HG03442 (cell line): ENCODE measurements around the gene UMAD1.
A peak's percentile ranks its signal among the peaks of the same experiment; 100 is the strongest.

Source experiments
- ATAC-seq: cut with Tn5 transposase; IDR thresholded peaks from one replicate; pipeline ENCODE4 v1.9.1; 2021; ENCODE audit warnings: mild to moderate bottlenecking, moderate library complexity; ENCODE audit not compliant: unreplicated experiment

The UMAD1 gene

DNA sequence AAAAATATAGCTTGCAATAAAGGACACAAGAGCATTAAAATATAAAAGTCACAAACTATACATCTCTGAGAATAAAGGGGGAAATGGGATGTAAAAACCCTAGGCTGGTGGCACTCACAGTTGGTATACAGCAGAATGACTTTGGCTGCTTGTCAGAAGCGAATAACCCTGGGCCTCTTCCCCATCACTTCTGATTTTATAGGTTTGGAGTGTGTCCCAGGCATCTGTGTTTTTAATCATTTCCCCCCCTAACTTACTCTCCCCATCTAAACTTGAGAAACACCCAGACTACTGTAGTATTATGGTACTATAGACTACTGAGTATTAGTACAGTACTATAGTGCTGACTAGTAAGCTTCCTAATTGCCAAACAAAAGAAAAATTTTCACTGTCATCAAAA is 79.6 kb downstream of the UMAD1 start:
- no peak for ATAC-seq

DNA sequence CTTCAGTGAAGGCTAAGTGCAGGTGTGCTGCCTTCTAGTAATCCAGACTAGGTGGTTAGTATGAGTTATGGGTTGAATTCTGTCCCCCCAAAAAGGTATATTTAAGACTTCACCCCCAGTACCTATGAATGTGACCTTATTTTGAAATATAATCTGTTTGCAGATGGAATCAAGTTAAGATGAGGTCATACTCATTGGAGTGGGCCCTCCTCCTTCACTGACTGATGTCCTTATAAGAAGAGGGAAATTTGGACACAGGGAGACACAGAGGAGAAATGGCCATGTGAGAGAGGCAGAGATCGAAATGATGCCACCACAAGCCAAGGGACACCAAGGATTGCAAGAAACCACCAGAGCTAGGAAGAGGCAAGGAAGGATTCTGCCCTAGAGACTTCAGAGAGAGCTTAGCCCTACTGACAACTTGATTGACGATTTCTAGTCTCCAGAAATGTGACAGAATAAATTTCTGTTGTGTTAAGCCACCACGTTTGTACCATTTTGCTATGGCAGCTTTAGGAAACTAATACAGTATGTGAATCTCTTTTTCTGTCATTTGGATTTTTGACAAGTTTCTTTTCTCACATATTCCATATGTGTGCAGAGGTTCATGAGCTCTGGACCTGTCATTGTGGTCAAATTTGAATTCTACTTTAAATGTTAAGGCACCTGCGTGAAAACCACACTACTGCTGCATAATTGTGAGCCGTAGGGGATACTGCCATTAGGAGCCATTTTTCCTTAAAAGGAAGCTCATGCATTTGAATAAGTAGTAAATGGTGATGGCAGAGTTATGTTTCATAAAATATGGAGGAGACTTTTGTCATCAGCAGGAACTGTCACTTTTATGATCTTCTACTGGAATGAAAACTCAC is 80.4 kb downstream of the UMAD1 start:
- ATAC-seq = no peak

DNA sequence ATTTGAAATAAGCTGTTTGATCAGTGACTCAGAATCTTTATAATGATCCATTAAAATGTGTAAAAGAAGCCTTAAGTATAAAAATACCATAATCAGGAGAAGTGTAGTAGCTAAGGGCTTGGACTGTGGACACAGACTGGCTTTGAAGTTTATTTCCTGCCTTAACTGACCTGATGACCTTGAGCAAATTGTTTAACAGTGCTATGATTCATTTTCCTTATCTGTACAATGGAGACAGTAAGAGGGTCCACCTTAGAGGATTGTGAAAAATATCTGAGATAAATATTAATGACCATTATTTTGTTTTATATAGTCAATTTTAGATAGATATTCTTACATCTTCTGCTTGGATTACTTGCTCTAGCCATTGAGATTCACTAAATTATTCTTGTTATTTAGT is 91.2 kb downstream of the UMAD1 start:
- ATAC-seq = no peak

DNA sequence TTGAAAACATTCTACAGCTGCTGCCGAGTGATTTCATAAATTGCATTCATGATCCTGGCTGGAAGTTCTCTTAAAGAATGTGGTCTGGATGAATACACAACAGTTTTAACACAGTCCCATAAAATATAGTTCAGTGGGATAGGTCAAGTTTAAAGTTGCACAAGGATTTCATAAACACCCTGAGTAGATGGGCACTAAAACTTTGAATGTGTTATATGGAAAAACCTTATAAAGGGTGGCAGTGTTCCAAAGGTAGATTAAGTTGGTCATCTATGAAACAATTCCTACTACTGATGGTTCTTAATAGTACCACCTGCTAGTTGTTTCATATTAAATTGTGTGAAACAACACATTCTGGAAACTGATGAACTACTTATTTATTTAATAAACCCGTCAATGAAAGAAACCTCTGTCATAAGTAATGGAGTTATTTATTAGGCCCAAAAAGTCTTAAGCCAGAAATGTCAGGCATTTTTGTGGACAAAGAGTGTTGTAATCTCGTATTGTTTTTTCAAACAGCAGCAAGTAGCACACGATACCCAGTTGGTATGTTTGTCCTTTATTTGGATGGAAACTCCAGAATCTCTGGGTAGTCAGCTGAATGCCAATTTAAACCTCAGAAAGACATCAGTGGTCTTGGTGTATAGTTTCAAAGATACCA is 92.2 kb downstream of the UMAD1 start:
- ATAC-seq = no peak

DNA sequence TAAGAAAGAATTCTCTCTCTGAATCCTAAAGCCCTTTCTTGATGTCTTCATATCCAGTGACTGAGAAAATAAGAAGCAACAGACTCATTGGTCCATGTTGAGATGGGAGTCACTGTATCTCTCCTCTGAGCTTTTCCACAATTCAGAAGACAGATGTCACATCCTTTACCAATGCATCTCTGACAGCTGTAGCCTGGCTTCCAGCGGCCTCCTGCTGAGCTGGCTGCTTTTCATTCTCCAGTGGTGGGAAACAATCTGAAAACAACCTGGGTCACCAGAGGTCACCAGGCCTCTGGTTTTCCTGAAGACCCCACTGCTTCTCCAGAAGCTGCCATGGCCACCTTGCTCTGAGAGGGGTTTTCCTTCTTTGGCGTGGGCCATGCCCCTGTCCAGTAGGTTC is 96.1 kb downstream of the UMAD1 start:
- no peak for ATAC-seq

DNA sequence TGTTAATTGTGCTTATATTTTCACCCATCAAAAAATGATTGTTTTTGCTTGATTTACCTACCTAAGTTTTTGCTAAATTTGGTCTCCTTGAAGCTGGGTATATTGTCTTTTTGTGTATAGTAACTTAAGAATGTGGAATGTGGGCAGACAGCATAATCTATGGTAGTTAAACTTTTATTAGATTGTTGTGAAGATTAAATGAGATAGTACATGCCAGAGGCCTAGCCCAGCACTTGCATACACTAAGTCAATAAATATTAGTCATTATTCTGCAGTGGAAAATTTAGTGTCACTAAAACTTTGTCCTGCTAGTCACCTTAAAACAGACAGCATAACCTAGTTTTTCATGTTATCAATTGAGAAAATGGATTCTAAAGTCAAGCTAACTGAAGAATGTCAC is 97.1 kb downstream of the UMAD1 start:
- no peak for ATAC-seq

DNA sequence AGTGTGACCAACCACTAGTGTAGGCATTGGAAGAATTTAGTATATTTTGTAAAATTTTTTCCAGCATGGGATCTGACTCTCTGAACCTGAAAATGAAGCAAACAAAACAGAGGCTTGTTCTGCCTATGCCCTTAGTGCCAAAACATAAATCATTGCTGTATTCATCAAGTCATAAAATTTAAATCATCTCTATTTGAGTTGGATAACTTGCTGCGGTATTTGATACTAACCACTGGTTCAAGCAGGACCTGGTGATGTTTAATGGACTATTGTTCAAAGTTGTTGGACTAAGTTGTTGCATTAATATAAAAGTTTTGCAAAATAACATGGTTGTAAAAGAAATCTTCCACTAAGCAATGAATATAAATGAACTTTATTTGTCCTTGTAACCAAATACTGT is 97.6 kb downstream of the UMAD1 start:
- ATAC-seq = no peak

DNA sequence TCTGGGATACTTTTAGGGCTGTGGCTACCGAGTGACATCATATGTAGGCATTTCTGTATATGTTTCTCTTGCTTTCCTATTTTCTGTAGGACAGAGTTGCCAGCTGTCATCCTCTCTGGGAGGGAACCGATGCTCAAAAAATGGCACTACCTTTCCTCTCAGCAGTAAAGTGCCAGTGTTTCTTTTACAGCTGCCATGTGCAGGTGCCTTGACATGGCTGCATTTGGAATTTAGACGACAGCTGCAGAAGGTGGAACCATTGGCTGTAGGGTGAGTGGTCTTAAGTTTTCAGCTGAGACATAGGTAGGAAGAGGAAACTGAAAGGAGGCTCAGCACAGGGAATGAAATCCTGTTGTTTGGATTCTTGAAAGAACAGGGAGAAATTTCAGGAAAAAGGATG is 98.1 kb downstream of the UMAD1 start:
- ATAC-seq = no peak

DNA sequence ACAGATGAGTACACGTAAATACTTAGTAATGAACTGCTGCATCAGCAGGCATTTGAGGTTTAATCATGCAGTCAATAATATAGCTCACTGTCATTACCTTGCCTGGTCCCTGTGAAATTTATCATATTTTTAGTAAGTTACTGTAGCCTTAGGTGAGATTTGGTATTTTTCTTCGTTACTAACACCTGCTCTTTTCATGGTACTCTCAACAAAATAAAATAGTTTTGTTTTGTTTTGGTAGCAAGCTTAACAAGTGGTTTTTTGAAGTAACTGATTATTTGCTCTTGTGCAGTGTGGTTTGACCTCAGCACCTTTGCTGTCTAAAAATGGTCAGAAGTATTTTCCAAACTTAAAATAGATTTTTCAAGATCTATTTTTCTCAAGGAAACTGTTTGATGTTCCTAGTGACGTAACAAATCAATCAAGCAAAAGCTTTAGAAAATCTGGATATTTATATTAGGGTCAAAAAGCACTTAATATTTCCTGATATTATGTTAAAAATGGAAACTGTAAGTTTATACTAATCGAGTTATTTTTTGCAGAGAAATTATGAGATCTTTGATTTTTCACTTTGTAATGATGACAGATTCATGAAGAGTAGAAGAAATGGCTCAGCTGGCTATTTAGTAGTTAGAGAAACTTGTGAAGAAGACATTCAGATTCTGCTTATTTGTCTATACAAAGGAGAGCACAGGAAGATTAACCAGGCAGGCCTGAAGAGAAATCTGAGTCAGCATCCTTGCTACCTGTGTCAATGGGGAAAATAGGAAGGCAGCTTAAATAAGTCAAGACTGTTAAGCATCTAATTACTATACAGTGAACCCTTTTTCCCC is 98.9 kb downstream of the UMAD1 start:
- ATAC-seq = peak; percentile 71

DNA sequence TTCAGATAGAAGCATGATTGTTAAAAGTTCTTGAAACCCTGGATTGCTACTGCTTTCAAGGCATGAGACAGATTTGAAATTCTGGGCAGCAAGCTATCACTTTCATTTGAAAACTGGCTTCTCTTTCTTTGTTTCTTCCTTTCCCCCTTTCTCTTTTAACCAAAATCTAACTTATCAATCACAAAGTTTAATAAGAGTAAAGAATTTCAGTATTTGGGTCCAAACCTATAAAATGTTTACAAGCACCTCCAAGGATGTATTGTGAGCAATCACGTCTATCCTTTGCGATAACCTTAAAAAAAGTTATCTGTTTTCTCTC is 99.4 kb downstream of the UMAD1 start:
- ATAC-seq = no peak

DNA sequence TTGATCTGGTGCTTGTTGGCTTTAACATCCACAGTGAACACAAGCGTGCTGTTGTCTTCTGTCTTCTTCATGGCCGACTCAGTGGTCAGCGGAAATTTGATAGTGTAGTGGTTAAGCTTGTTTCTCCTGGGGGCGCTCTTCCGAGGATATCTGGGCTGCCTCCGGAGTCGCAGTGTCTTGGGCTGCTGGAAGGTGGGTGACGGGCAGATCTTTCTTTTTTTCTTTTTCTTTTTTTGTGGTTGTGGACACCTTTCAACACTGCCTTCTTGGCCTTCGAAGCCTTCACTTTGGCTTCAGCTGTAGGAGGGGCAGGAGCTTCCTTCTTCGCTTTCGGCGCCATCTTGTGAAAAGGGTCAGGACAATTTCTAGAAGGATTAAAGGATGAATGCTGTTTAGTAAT is 101.7 kb downstream of the UMAD1 start:
- ATAC-seq = no peak

DNA sequence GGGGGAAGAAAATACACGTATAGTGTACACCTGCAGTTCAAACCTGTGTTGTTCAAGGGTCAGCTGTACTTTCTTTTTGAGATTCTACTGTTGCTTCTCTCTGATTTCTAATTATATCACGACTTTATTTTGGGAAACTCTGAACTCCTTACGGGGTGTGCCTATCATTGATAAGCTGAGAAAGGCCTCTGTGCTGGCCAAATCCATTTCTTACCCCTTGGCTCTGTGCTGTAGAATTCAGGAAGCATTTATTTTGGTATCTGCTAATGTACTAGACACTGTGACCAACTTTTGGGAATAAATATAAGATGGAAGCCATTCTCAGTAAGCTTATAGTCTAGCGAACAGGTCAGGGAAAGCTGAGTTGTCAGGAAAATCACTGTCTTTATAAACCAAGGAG is 104.7 kb downstream of the UMAD1 start:
- ATAC-seq = no peak

DNA sequence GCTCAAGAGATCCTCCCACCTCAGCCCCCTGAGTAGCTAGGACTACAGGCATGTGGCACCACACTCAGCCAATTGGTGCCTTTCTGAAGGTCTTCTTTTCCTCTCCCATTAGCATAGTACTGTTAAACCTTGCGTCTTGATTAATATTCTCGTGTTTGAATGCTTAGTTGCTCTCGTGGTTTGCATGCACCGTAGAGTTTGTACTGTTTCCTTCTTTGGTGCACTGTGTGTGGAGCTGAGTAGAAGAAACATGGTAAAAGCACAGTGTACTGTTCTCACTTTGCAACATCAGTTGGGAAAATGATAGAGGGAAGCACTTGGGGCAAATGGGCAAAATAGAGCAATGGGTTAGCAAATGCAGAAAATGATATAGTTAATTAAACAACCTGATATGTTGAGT is 105.4 kb downstream of the UMAD1 start:
- no peak for ATAC-seq

DNA sequence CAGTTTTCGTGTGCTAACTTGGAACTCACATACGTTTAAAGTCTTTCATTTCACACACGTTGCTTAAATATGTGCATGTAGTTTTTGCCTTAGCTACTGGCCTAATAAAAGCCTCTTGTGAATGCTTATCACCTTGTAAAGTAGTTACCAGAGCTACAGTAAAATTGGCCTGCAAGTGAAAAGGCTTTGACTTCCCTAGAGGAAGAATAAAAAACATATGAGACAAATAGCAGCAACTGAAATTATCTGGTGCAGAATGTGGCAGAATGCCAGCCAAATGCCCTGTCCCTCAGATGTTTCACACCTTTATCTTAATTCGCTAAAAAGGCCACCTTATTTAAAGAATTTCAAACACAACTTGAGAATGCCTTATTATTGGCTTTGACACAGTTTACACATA is 105.9 kb downstream of the UMAD1 start:
- ATAC-seq = no peak

DNA sequence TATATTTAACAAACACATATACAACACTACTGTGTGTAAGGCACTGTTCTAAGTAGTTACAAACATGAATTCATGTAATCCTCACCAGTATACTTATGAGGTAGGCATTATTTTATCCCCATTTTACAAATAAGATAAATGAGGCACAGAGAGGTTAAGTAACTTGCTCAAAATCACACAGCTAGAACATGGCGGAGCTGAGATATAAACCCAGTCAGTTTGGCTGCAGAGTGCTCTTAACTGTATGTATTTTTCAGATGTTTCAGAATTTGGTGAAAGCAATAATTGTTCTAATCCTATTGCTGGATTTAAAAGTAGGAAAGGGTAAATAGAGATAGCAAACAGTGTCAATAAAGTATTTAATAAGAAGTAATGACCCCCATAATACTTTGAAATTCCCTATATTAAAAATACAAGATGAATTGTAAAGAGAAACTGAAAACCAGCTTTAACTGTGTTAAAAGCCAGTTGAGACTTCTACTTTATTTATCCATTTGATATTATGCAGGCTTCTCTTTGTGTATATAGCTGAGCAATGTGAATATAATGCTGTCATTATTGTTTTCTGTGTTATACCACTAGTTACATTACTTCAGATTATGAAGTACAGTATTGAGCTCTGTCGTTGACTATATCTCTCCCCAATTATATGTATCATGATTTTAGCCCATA is 110.2 kb downstream of the UMAD1 start:
- no peak for ATAC-seq

DNA sequence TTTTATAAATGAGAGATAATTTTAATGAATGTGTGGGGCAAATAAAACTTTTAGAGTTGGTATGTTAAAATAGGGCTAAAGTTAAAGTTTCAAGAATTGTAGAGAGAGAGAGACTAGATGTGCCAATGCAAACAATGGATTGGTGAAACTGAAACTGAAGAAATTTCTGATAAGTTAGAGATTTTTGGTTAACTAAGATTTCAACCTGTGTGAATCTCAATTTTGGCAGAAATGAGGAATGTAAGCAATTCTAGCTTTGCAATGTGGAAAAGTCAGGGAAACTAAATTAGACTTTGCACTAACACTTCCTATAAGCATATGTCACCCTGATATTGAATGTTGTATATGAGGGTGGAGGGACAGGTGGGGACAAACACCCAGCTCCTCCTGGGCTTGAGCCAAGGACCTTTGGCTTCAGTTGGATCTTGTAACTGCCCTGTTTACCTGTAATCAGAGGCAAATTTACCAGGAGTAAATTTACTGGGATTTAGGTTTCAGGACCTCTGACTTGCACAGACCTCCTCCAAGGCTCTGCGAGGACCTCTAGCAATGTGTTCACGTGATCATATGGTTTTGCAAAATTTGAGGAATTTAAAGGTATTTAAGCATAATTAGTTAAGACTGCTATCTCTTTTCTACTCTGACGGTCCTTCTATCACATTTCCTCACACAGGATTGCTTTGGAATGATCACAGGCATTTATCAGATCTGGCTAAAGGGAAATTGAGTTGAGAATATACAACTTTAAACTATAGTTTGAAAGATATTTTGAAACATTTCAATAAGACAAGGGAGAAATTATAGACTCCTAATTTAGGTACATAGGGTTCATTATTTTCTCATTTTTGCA is 110.9 kb downstream of the UMAD1 start:
- no peak for ATAC-seq

DNA sequence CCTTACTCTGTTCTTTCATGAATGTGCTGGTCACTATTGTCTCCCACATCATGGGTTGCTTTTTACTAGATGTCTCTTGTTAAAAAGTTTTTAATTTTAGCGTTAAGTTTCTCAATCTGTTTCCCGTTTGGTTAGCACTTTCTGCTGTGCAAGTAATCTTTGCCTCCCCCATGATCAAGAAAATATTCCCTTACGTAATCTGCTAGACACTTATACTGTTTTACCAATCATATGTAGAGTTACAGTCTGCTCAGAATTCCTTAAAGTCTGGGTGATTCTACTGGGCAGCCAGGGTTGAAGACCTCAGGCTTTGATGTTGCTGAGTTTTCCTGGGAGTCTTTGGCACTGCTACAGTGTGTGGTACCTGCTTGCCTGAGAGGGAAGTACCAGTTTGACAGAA is 116.0 kb downstream of the UMAD1 start:
- no peak for ATAC-seq

DNA sequence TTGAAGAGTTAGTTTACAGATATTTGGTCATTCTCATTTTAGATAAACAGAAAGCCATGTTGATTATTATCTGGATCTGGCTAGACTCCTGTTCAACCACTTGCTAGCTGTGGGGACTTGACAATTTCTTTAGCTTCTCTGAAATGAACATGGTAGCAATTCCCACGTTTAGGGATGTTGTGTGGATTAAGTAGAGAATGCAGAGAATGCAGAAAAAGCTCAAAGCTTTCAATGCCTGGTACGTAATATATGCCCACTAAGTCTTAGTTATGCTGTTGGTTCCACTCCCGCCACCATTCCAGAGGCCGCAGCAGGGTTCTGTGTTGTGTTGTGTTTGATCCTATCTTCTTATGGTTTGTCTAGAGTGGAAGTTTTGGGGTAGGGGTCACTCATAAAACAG is 117.0 kb downstream of the UMAD1 start:
- no peak for ATAC-seq

DNA sequence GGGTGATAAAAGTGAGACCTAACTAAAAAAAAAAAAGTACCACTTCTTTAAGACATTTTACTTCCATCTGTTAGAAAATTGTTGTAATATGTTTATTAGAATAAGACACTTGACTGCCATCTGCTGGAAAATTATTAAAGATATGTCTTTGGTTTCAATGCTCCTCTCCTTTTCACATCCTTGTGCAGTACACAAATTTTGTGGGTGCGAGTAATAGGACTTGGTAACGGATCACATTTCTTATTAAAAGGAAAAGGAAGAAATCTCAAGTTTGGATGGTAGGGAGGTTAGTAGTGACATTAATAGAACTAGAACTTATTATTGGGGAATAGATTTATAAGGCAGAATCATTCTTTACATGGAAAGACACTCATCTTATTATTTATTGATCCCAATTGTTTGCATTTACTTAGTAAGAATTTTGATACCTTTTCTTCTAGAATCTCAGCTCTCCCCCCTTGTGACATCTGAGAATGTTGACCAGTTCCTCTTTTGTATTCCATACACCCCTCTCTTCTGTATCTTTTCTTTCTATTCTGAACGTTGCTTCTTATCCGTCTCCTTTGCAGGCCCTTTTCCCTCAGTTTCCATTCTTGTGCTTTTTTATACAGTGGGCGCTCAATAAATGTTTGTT is 120.9 kb downstream of the UMAD1 start:
- ATAC-seq = no peak
